Peyer's patch (tissue), 4 donors: ENCODE data around the gene DOCK3.

Source experiments
- POLR2A ChIP-seq, 2 donors: fragments of 450-650 bp; IDR thresholded peaks; one replicate each; pipeline ENCODE4 v1.5.1; 2017; ENCODE audit warnings: antibody characterized with exemption in 2 of 2, mild to moderate bottlenecking in 2 of 2, moderate library complexity in 2 of 2
- TF ChIP-seq, protein P1 (sequence below), 6 experiments: fragments of 450-650 bp in 4 of 6; fragments of 200-600 bp in 2 of 6; sonication (generic) in 1 of 6; IDR thresholded peaks; one replicate each; pipeline ENCODE4 v1.5.1; 2017 to 2019; ENCODE audit warnings: antibody characterized with exemption in 6 of 6, mild to moderate bottlenecking in 3 of 6, moderate library complexity in 1 of 6

GRCh38 chr3:50660386-50660785 is 14.3 kb upstream of the DOCK3 start:
- TF ChIP-seq, protein P1, sequence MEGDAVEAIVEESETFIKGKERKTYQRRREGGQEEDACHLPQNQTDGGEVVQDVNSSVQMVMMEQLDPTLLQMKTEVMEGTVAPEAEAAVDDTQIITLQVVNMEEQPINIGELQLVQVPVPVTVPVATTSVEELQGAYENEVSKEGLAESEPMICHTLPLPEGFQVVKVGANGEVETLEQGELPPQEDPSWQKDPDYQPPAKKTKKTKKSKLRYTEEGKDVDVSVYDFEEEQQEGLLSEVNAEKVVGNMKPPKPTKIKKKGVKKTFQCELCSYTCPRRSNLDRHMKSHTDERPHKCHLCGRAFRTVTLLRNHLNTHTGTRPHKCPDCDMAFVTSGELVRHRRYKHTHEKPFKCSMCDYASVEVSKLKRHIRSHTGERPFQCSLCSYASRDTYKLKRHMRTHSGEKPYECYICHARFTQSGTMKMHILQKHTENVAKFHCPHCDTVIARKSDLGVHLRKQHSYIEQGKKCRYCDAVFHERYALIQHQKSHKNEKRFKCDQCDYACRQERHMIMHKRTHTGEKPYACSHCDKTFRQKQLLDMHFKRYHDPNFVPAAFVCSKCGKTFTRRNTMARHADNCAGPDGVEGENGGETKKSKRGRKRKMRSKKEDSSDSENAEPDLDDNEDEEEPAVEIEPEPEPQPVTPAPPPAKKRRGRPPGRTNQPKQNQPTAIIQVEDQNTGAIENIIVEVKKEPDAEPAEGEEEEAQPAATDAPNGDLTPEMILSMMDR (IDR thresholded peaks at IDR 0.05), result no peak
- TF ChIP-seq POLR2A (IDR thresholded peaks at IDR 0.05), result no peak
